Measurements from ENCODE around the gene WDFY4.

- TF ChIP-seq ZBTB33 (IDR thresholded peaks at IDR 0.05; ENCODE audit: extremely low read depth, insufficient replicate concordance, low read length): no peak
- TF ChIP-seq EZH2phosphoT487 (IDR thresholded peaks at IDR 0.05; ENCODE audit: borderline replicate concordance): no peak
- TF ChIP-seq CTCF (IDR thresholded peaks at IDR 0.05 in 2 of 3, conservative IDR thresholded peaks at IDR 0.05 in 1 of 3; ENCODE audit: borderline replicate concordance in 1 of 3, insufficient read depth in 1 of 3, low read depth in 2 of 3, low read length in 2 of 3): no peak
- no peak for TF ChIP-seq ZNF274 (IDR thresholded peaks at IDR 0.05; ENCODE audit: low read depth, low read length)
- no peak for TF ChIP-seq EZH2 (IDR thresholded peaks at IDR 0.05)
- TF ChIP-seq MAX (IDR thresholded peaks at IDR 0.05): no peak
- no peak for TF ChIP-seq EGR1 (IDR thresholded peaks at IDR 0.05; ENCODE audit: low read depth)
- no peak for TF ChIP-seq YY1 (IDR thresholded peaks at IDR 0.05; ENCODE audit: extremely low read depth, insufficient replicate concordance, low read depth, low read length)
- no peak for TF ChIP-seq FOSL1 (IDR thresholded peaks at IDR 0.05; ENCODE audit: low read depth)
Observed at GRCh38 chr10:48731654-48732053, 47.0 kb downstream of the WDFY4 start.
